GM23338 (cell line): ENCODE measurements around the gene CSNK1A1L. TPM values are rescaled to one million over a fixed set of nuclear protein-coding genes. Genes with fewer than 3 reads are reported as not detected.

ENCODE experiments used
- ATAC-seq: fragments of 200-7000 bp; cut with Tn5 transposase; 3 replicates; pipeline ENCODE4 v1.9.1; 2020
- DNase-seq: peaks from one replicate; pipeline ENCODE4 v3.0.0-alpha.2; 2015; ENCODE audit warnings: low spot score
- H2AFZ ChIP-seq: fragments of 200-600 bp; sonication (generic); 2 replicates; pipeline ENCODE4 v1.8.0; 2016; ENCODE audit warnings: antibody characterized with exemption, mild to moderate bottlenecking, moderate library complexity
- H3F3A ChIP-seq: fragments of 200-600 bp; sonication (generic); replicated peaks from 2 replicates; pipeline ENCODE4 v1.8.0; 2017; ENCODE audit warnings: antibody characterized with exemption, mixed run types, low read depth
- H3K27ac ChIP-seq: fragments of 200-600 bp; sonication (generic); 2 replicates; pipeline ENCODE4 v1.6.1; 2016; ENCODE audit warnings: low read depth
- H3K27me3 ChIP-seq: fragments of 200-600 bp; sonication (generic); 2 replicates; pipeline ENCODE4 v1.8.0; 2016; ENCODE audit warnings: mild to moderate bottlenecking, mixed run types, moderate library complexity; ENCODE audit not compliant: insufficient read depth
- H3K36me3 ChIP-seq: fragments of 200-600 bp; sonication (generic); 2 replicates; pipeline ENCODE4 v1.8.0; 2016; ENCODE audit warnings: mild to moderate bottlenecking; ENCODE audit not compliant: insufficient read depth
- H3K4me1 ChIP-seq: fragments of 200-600 bp; sonication (generic); 2 replicates; pipeline ENCODE4 v1.8.0; 2016; ENCODE audit warnings: mild to moderate bottlenecking, moderate library complexity; ENCODE audit not compliant: insufficient read depth
- H3K4me2 ChIP-seq: fragments of 200-600 bp; sonication (generic); 2 replicates; pipeline ENCODE4 v1.7.1; 2017; ENCODE audit warnings: mixed run types
- H3K4me3 ChIP-seq: fragments of 200-600 bp; sonication (generic); 2 replicates; pipeline ENCODE4 v1.6.1; 2016; ENCODE audit warnings: mixed run types
- H3K79me2 ChIP-seq: fragments of 200-600 bp; sonication (generic); replicated peaks from 2 replicates; pipeline ENCODE4 v1.8.0; 2017; ENCODE audit warnings: mild to moderate bottlenecking; ENCODE audit not compliant: insufficient read depth
- H3K9me2 ChIP-seq: fragments of 200-600 bp; sonication (generic); 2 replicates; pipeline ENCODE4 v1.8.0; 2017; ENCODE audit not compliant: insufficient read depth
- H4K20me1 ChIP-seq: fragments of 200-600 bp; sonication (generic); replicated peaks from 2 replicates; pipeline ENCODE4 v1.8.0; 2017; ENCODE audit warnings: mild to moderate bottlenecking; ENCODE audit not compliant: insufficient read depth
- H3K27ac Mint-ChIP-seq: 2 replicates; pipeline ENCODE4 v1.8.0; 2020; ENCODE audit warnings: inconsistent platforms, mild to moderate bottlenecking, moderate library complexity, mixed read lengths
- H3K27me3 Mint-ChIP-seq: 3 replicates; pipeline ENCODE4 v1.8.0; 2022; ENCODE audit warnings: low read depth, mild to moderate bottlenecking, moderate library complexity, mixed read lengths, inconsistent platforms; ENCODE audit not compliant: insufficient read depth, poor library complexity
- H3K36me3 Mint-ChIP-seq: 3 replicates; pipeline ENCODE4 v1.8.0; 2021; ENCODE audit warnings: low read depth, mild to moderate bottlenecking, inconsistent platforms, moderate library complexity, mixed read lengths
- H3K4me1 Mint-ChIP-seq: 3 replicates; pipeline ENCODE4 v1.8.0; 2020; ENCODE audit warnings: mild to moderate bottlenecking, inconsistent platforms, mixed read lengths
- H3K4me3 Mint-ChIP-seq: 3 replicates; pipeline ENCODE4 v1.8.0; 2021; ENCODE audit warnings: moderate library complexity, mild to moderate bottlenecking, inconsistent platforms, mixed read lengths
- H3K9me3 Mint-ChIP-seq: 3 replicates; pipeline ENCODE4 v1.8.0; 2020; ENCODE audit warnings: moderate library complexity, mild to moderate bottlenecking, inconsistent platforms, mixed read lengths
- CREB1 ChIP-seq: fragments of 250-450 bp; sonication (Bioruptor Pico); IDR thresholded peaks from 2 replicates; pipeline ENCODE4 v1.5.0; 2020; ENCODE audit warnings: low read depth, mild to moderate bottlenecking, moderate library complexity
- CTCF ChIP-seq, 2 experiments: fragments of 200-600 bp in 1 of 2; sonication (generic) in 1 of 2; conservative IDR thresholded peaks; 2 replicates each; pipeline versions ENCODE4 v1.5.1 to v1.6.1; 2016 to 2017; ENCODE audit warnings: antibody characterized with exemption in 2 of 2, low read depth in 2 of 2, mild to moderate bottlenecking in 2 of 2, moderate library complexity in 1 of 2
- ETS1 ChIP-seq: IDR thresholded peaks from 2 replicates; pipeline ENCODE4 v1.6.1; 2016; ENCODE audit warnings: antibody characterized with exemption
- EZH2 ChIP-seq: fragments of 200-600 bp; sonication (generic); IDR thresholded peaks from one replicate; pipeline ENCODE4 v1.8.0; 2017; ENCODE audit warnings: antibody characterized with exemption, mild to moderate bottlenecking, low read depth; ENCODE audit not compliant: unreplicated experiment
- EZH2phosphoT487 ChIP-seq: fragments of 200-600 bp; sonication (generic); IDR thresholded peaks from one replicate; pipeline ENCODE4 v1.8.1; 2018; ENCODE audit warnings: antibody characterized with exemption; ENCODE audit not compliant: unreplicated experiment
- JUNB ChIP-seq: IDR thresholded peaks from one replicate; pipeline ENCODE4 v1.6.1; 2016; ENCODE audit warnings: antibody characterized with exemption; ENCODE audit not compliant: unreplicated experiment
- REST ChIP-seq: IDR thresholded peaks from one replicate; pipeline ENCODE4 v1.6.1; 2018; ENCODE audit warnings: antibody characterized with exemption; ENCODE audit not compliant: unreplicated experiment
- STAT1 ChIP-seq: IDR thresholded peaks from one replicate; pipeline ENCODE4 v1.6.1; 2016; ENCODE audit warnings: antibody characterized with exemption; ENCODE audit not compliant: unreplicated experiment
- ZNF114 ChIP-seq: fragments of 250-450 bp; sonication (Bioruptor Pico); IDR thresholded peaks from 2 replicates; pipeline ENCODE4 v1.5.0; 2020; ENCODE audit warnings: mild to moderate bottlenecking, moderate library complexity
- ZNF331 ChIP-seq: fragments of 250-450 bp; sonication (Bioruptor Pico); IDR thresholded peaks from 2 replicates; pipeline ENCODE4 v1.5.0; 2020; ENCODE audit warnings: low read depth, mild to moderate bottlenecking, moderate library complexity
- ZNF462 ChIP-seq: fragments of 250-450 bp; sonication (Bioruptor Pico); IDR thresholded peaks from 2 replicates; pipeline ENCODE4 v1.5.0; 2020; ENCODE audit warnings: mild to moderate bottlenecking, moderate library complexity
- polyA plus RNA-seq: library from polyadenylated mRNA; unstranded; fragments of >200 nt; fragmentation: Nextera tagmentation; extraction: Ambion mirVana; gene quantifications from 2 replicates; pipeline ENCODE4 v1.2.1, GENCODE V29; 2016
- total RNA-seq: library from RNA; depleted of rRNA; stranded (reverse); fragments of >200 nt; shearing (Covaris generic); gene quantifications from 2 replicates; pipeline ENCODE4 v1.2.3, GENCODE V29; 2014

CSNK1A1L gene
- total and polyA plus RNA-seq, 2 experiments from 2014 or later: not detected

GRCh38 chr13:37136187-37136586 is 30.7 kb upstream of the CSNK1A1L start (continued):
- TF ChIP-seq EZH2 (no peak), CREB1 (CRISPR knock-in tag) (no peak), ZNF331 (CRISPR knock-in tag) (no peak)

- no peaks in the 10 kb centered on the region for H3F3A ChIP-seq
- DNase-seq (no peak), ATAC-seq (no peak)
- no peaks in the 10 kb centered on the region for H3K79me2 ChIP-seq
- no peak overlapping the region for H3K4me2 ChIP-seq
- H4K20me1 ChIP-seq: no peaks in the 10 kb centered on the region
- H3K4me1 Mint-ChIP-seq: no peaks in the 10 kb centered on the region
- H3K9me2 ChIP-seq: no peaks in the 10 kb centered on the region
- peaks cover 2% of the 10 kb centered on the region for H3K27me3 Mint-ChIP-seq
- no peaks in the 10 kb centered on the region for H3K9me3 Mint-ChIP-seq
- H3K27ac Mint-ChIP-seq: no peak overlapping the region
- no peaks in the 10 kb centered on the region for H3K4me1 ChIP-seq
- H3K27ac ChIP-seq: no peak overlapping the region
- no peaks in the 10 kb centered on the region for H3K27me3 ChIP-seq
- H3K4me3 Mint-ChIP-seq: no peak overlapping the region
- H3K36me3 ChIP-seq: no peaks in the 10 kb centered on the region
- H3K4me3 ChIP-seq: no peak overlapping the region
- H3K36me3 Mint-ChIP-seq: no peaks in the 10 kb centered on the region
- H2AFZ ChIP-seq: no peak overlapping the region
- TF ChIP-seq REST (no peak), ZNF462 (CRISPR knock-in tag) (no peak), STAT1 (no peak), CREB1 (CRISPR knock-in tag) (no peak), EZH2phosphoT487 (no peak), JUNB (no peak), ZNF114 (CRISPR knock-in tag) (no peak), CTCF (conservative IDR thresholded peaks at IDR 0.05; ENCODE audit: low read depth in 2 of 2) (no peak), EZH2 (no peak), ETS1 (no peak)
Observed at GRCh38 chr13:37134411-37135041, 29.1 kb upstream of the CSNK1A1L start.
